ENCODE measurements around the gene LDB3.

The LDB3 gene

GRCh38 chr10:86699991-86700840, 31.9 kb downstream of the LDB3 start:
- Histone ChIP-seq H3K4me1 (ENCODE audit: insufficient read depth, low read length) (no peaks in the 10 kb centered on the region), H3K27me3 (ENCODE audit: insufficient read depth, low read length) (peaks cover 16% of the 10 kb centered on the region)

GRCh38 chr10:86700851-86701617, 32.7 kb downstream of the LDB3 start:
- Histone ChIP-seq H2AFZ (ENCODE audit: low read depth, low read length) (no peak overlapping the region), H3K4me1 (ENCODE audit: insufficient read depth, low read length) (no peaks in the 10 kb centered on the region), H3K4me3 (ENCODE audit: low read length) (no peak overlapping the region), H3K27me3 (ENCODE audit: insufficient read depth, low read length) (peaks cover 11% of the 10 kb centered on the region), H3K9me3 (ENCODE audit: low read length) (no peaks in the 10 kb centered on the region), H3K36me3 (ENCODE audit: insufficient read depth, low read length) (no peaks in the 10 kb centered on the region)

More at GRCh38 chr10:86699991-86700840, 31.9 kb downstream of the LDB3 start:
- H3K9me3 ChIP-seq (ENCODE audit: low read length) = no peaks in the 10 kb centered on the region
- H2AFZ ChIP-seq (ENCODE audit: low read depth, low read length) = no peak overlapping the region
- no peak overlapping the region for H3K4me3 ChIP-seq (ENCODE audit: low read length)
- H3K36me3 ChIP-seq (ENCODE audit: insufficient read depth, low read length) = no peaks in the 10 kb centered on the region

- Histone ChIP-seq H3K4me1 (ENCODE audit: insufficient read depth, low read length) (no peaks in the 10 kb centered on the region), H3K36me3 (ENCODE audit: insufficient read depth, low read length) (no peaks in the 10 kb centered on the region), H3K4me3 (ENCODE audit: low read length) (no peak overlapping the region), H3K27me3 (ENCODE audit: insufficient read depth, low read length) (peaks cover 8% of the 10 kb centered on the region), H3K9me3 (ENCODE audit: low read length) (no peaks in the 10 kb centered on the region), H2AFZ (ENCODE audit: low read depth, low read length) (no peak overlapping the region)
Observed at GRCh38 chr10:86703176-86703575, 34.9 kb downstream of the LDB3 start.

GRCh38 chr10:86705139-86705538, 36.8 kb downstream of the LDB3 start:
- no peaks in the 10 kb centered on the region for H3K4me1 ChIP-seq (ENCODE audit: insufficient read depth, low read length)
- peaks cover 7% of the 10 kb centered on the region for H3K27me3 ChIP-seq (ENCODE audit: insufficient read depth, low read length)
- no peaks in the 10 kb centered on the region for H3K36me3 ChIP-seq (ENCODE audit: insufficient read depth, low read length)
- no peak overlapping the region for H2AFZ ChIP-seq (ENCODE audit: low read depth, low read length)
- H3K9me3 ChIP-seq (ENCODE audit: low read length) = no peaks in the 10 kb centered on the region
- H3K4me3 ChIP-seq (ENCODE audit: low read length) = no peak overlapping the region

- Histone ChIP-seq H3K36me3 (ENCODE audit: insufficient read depth, low read length) (no peaks in the 10 kb centered on the region), H3K9me3 (ENCODE audit: low read length) (no peaks in the 10 kb centered on the region), H2AFZ (ENCODE audit: low read depth, low read length) (no peak overlapping the region), H3K4me3 (ENCODE audit: low read length) (no peak overlapping the region), H3K4me1 (ENCODE audit: insufficient read depth, low read length) (no peaks in the 10 kb centered on the region), H3K27me3 (ENCODE audit: insufficient read depth, low read length) (no peaks in the 10 kb centered on the region)
Observed at GRCh38 chr10:86705905-86706304, 37.6 kb downstream of the LDB3 start.

- H3K4me3 ChIP-seq (ENCODE audit: low read length) = no peak overlapping the region
- H2AFZ ChIP-seq (ENCODE audit: low read depth, low read length) = no peak overlapping the region
- H3K27me3 ChIP-seq (ENCODE audit: insufficient read depth, low read length) = no peaks in the 10 kb centered on the region
- no peaks in the 10 kb centered on the region for H3K4me1 ChIP-seq (ENCODE audit: insufficient read depth, low read length)
- no peaks in the 10 kb centered on the region for H3K9me3 ChIP-seq (ENCODE audit: low read length)
- no peaks in the 10 kb centered on the region for H3K36me3 ChIP-seq (ENCODE audit: insufficient read depth, low read length)
Observed at GRCh38 chr10:86706401-86706841, 38.1 kb downstream of the LDB3 start.

GRCh38 chr10:86706977-86707376, 38.7 kb downstream of the LDB3 start:
- Histone ChIP-seq H3K9me3 (ENCODE audit: low read length) (no peaks in the 10 kb centered on the region), H3K27me3 (ENCODE audit: insufficient read depth, low read length) (no peaks in the 10 kb centered on the region), H3K4me1 (ENCODE audit: insufficient read depth, low read length) (no peaks in the 10 kb centered on the region)

GRCh38 chr10:86707505-86707904, 39.2 kb downstream of the LDB3 start:
- Histone ChIP-seq H3K4me1 (ENCODE audit: insufficient read depth, low read length) (peaks cover 3% of the 10 kb centered on the region), H3K4me3 (ENCODE audit: low read length) (no peak overlapping the region), H2AFZ (ENCODE audit: low read depth, low read length) (no peak overlapping the region), H3K9me3 (ENCODE audit: low read length) (no peaks in the 10 kb centered on the region), H3K27me3 (ENCODE audit: insufficient read depth, low read length) (no peaks in the 10 kb centered on the region), H3K36me3 (ENCODE audit: insufficient read depth, low read length) (no peaks in the 10 kb centered on the region)

More at GRCh38 chr10:86706977-86707376, 38.7 kb downstream of the LDB3 start:
- H2AFZ ChIP-seq (ENCODE audit: low read depth, low read length) = no peak overlapping the region
- H3K36me3 ChIP-seq (ENCODE audit: insufficient read depth, low read length) = no peaks in the 10 kb centered on the region
- H3K4me3 ChIP-seq (ENCODE audit: low read length) = no peak overlapping the region

GRCh38 chr10:86708068-86708782, 39.9 kb downstream of the LDB3 start:
- Histone ChIP-seq H3K9me3 (ENCODE audit: low read length) (no peaks in the 10 kb centered on the region), H3K4me3 (ENCODE audit: low read length) (no peak overlapping the region), H3K4me1 (ENCODE audit: insufficient read depth, low read length) (peaks cover 3% of the 10 kb centered on the region), H3K27me3 (ENCODE audit: insufficient read depth, low read length) (no peaks in the 10 kb centered on the region), H2AFZ (ENCODE audit: low read depth, low read length) (no peak overlapping the region), H3K36me3 (ENCODE audit: insufficient read depth, low read length) (no peaks in the 10 kb centered on the region)

- Histone ChIP-seq H3K9me3 (ENCODE audit: low read length) (no peaks in the 10 kb centered on the region), H3K4me3 (ENCODE audit: low read length) (no peak overlapping the region), H3K36me3 (ENCODE audit: insufficient read depth, low read length) (no peaks in the 10 kb centered on the region), H3K4me1 (ENCODE audit: insufficient read depth, low read length) (peaks cover 3% of the 10 kb centered on the region), H2AFZ (ENCODE audit: low read depth, low read length) (no peak overlapping the region), H3K27me3 (ENCODE audit: insufficient read depth, low read length) (no peaks in the 10 kb centered on the region)
Observed at GRCh38 chr10:86708783-86709380, 40.6 kb downstream of the LDB3 start.

- Histone ChIP-seq H3K4me1 (ENCODE audit: insufficient read depth, low read length) (peaks cover 3% of the 10 kb centered on the region), H3K36me3 (ENCODE audit: insufficient read depth, low read length) (no peaks in the 10 kb centered on the region), H3K9me3 (ENCODE audit: low read length) (no peaks in the 10 kb centered on the region), H2AFZ (ENCODE audit: low read depth, low read length) (no peak overlapping the region), H3K4me3 (ENCODE audit: low read length) (no peak overlapping the region), H3K27me3 (ENCODE audit: insufficient read depth, low read length) (no peaks in the 10 kb centered on the region)
Observed at GRCh38 chr10:86709396-86710185, 41.3 kb downstream of the LDB3 start.

GRCh38 chr10:86710987-86711512, 42.7 kb downstream of the LDB3 start:
- Histone ChIP-seq H3K36me3 (ENCODE audit: insufficient read depth, low read length) (no peaks in the 10 kb centered on the region), H3K4me3 (ENCODE audit: low read length) (peak overlapping the region; percentile 75), H3K27me3 (ENCODE audit: insufficient read depth, low read length) (no peaks in the 10 kb centered on the region), H2AFZ (ENCODE audit: low read depth, low read length) (peak overlapping the region; percentile 56), H3K4me1 (ENCODE audit: insufficient read depth, low read length) (peaks cover 3% of the 10 kb centered on the region), H3K9me3 (ENCODE audit: low read length) (no peaks in the 10 kb centered on the region)
